ENCODE results near the gene ARSB.
"Not testable (repeated sequence)": the region's sequence is repeated elsewhere in the genome, so short reads cannot be mapped to it uniquely, and the experiment has no call there.

Gene ARSB

GRCh38 chr5:78993165-78993564 lies 8.1 kb upstream of the ARSB start:
- no peak for DNase-seq

DNA sequence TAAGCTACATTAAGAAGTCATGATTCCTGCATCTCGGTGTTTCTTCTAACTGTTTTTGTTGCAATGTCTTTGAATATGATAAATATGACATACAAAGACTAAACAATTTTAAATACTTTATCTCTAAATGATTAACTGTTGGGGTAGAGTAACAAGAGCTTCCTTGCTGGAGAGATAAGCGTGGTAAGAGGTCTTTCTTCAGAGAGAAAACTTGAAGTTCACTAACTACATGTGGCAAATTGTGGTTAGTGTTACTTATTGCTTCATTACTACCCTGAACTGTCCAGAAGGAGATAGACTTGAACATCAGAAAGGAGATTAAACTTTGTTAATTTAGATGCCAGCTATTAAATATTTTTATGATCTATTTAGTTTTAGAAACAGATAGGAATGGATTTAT lies 7.0 kb upstream of the ARSB start:
- DNase-seq: no peak

DNA sequence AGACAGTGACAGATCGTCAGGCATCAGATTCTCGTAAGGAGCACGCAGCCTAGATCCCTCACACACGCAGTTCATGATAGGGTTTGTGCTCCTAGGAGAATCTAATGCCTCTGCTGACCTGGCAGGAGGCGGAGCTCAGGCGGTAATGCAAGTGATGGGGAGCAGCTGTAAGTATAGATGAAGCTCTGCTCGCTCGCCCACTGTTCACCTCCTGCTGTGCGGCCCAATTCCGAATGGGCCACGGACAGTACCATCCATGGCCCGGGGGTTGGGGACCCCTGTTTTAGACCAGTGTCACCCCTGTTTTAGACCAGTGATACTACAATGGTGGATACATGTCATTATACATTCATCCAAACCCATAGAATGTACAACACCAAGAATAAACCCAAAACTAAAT lies 4.0 kb upstream of the ARSB start:
- no peak for DNase-seq

DNA sequence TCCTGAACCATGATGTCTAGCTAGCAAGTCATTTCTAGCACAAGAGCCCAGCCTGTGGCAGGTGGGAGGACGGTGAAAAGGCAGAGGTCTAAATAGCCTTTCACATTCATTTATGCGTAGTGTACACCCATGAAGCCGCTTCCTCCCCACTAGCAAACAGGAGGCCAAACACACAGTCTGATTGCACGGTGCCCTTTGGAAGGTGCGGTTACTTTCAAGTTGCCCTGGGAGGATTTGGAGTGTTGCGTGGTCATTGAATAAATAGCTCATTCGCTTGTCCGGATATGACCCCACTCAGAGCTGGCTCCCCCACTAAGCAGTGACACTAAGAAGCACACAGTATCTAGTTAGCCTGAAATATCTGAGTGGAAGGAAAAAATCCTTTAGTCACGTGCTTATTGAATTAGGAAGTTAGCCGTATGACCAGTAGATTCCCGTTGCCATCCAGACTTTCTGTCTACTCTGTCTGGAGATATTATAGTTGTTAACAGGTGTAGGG lies 664 bp upstream of the ARSB start:
- peak; percentile 45 for DNase-seq

DNA sequence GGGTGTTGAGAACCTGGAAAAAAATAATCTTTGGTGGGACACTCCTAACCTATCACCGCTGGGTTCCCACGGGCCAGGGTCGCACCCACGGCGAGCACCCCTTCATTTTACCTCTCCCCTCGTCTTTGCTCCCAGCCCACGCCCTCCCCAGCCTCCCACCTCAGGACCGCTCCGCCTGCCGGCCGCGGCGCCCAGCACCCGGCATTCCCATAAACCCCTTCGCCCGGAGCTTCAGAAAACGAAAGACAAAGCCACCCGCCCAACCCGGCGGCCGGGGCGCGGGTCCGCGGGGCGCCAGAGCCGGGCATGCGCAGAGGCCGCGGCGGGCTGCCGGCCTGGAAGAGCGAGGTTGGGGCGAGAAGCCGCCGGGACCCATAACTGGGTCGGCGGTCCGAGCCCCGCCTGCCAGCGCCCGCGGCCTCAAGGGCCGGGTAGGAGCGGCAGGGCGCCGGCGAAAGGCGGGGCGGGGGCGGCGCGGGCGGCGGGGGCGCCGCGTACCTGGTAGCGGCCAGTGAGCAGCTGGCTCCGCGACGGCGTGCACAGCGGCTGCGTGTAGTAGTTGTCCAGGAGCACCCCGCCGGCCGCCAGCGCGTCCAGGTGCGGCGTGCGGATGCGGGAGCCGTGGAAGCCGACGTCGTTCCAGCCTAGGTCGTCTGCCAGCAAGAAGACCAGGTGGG lies 533 bp downstream of the ARSB start:
- DNase-seq: peak; percentile 86

- DNase-seq: peak; percentile 2
Measured at GRCh38 chr5:78983601-78984438, 1.3 kb downstream of the ARSB start.

DNA sequence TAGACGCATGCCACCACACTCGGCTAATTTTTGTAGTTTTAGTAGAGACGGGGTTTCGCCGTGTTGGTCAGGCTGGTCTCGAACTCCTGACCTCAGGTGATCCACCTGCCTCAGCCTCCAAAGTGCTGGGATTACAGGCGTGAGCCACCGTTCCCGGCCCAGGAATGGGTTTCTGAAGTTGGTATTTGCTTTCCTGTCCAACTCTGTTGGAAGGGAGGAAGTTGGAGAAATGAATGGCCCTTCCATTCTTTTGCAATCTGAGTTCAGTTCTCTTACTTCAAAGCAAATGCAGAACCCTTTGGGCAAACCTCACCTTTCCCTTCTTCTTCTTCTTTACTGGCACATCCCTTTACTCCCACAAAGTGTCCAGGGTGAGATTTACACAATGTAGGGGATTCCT lies 1.9 kb downstream of the ARSB start:
- DNase-seq: not testable (repeated sequence)

GRCh38 chr5:78979909-78980308 lies 5.2 kb downstream of the ARSB start:
- no peak for DNase-seq

DNA sequence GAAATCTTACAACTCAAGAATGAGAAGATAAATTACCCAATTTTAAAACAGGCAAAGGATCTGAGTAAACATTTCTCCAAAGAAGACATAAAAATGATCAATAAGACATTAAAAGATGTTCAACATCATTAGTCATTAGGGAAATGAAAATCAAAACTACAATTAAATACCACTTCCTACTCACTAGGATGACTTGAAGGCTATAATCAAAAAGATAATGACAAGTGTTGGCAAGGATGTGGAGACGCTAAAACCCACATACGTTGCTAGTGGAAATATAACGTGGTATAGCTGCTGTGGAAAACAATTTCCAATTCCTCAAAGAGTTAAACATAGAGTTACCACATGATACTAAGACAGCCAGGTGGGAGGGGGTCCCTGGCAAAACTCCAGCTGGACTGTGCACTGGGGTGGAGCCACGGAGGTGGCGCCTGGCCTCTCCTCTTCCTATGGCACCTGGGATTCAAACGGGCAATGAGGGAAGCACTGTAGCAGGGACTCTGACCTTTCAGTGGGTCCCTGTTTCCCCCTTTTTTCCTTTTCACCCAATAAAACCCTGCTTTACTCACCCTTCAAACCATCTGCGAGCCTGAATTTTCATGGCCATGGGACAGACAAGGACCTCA lies 5.9 kb downstream of the ARSB start:
- DNase-seq: no peak

- no peak for DNase-seq
Measured at GRCh38 chr5:78975035-78975434, 10.1 kb downstream of the ARSB start.

DNA sequence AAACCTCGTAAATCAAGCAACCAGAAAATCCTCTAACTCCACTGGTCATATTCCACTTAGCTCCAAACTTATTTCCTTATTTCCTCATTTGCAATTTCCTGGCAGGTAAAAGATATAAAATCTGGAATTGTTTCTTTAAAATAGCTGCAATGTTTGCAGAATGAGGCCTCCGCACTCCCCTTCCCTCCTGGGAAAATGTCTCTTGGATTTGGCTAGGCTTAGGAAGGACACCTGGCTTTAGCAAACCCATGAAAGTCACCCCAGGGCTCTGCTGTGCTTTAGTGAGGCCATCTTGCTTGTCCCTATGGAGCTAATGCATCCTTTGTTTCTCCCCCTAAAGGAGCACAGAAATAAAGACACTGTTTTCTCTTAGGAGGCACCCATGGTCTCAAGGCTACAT lies 10.5 kb downstream of the ARSB start:
- no peak for DNase-seq

DNA sequence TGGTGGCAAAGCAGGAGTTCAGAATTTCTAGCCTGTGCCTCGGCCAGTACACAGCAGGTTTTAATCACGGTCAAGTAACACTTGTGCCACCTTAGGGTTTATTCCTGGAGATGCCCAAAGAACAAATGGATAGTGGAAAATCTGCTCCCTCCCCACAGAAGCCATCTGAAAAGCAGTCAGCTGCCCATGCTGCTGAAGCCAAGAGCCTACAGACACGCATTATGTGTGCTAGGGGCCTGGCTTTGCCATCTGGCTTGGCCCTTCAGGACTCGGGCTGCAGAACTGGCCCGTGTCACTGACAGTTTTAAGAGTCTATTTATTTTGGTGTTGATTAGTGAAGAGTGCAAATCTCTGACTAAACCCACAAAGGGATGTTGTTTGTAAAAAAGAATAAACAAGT lies 11.1 kb downstream of the ARSB start:
- no peak for DNase-seq

DNA sequence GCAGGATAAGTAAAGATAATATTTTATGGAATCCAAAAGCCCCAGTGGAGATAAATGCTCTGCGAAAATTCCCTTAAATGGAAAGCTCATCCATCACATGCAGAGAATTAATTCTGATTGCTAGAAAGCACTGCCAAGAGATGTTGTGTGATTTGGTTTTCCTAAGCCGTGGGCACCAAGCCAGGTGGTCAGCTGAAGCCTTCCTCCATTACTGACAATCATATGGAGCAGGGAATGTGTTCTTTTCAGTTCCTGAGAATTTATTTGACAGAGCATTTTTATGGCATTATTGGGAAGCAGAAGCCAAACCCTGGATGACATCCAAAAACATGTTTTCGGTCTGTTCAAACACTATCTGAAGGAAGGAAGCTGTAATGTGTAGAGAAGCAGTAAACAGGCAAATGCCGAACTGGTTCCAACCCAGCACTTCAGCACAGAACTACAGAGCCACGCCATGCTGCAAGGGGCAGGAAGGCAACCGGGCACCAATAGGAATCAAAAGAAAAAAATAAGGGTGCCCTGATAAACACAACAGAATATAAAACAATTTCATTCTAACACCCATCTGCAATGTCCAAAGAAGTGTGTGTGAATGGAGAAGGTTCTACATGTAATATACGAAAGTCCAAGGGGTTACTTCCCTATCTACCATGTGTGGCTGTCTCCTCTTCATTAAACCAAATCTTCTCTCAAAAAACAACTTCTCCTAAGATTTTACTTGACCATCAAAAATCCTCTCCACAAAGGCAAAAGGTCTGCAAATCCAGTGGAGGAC lies 12.3 kb downstream of the ARSB start:
- DNase-seq: no peak

DNA sequence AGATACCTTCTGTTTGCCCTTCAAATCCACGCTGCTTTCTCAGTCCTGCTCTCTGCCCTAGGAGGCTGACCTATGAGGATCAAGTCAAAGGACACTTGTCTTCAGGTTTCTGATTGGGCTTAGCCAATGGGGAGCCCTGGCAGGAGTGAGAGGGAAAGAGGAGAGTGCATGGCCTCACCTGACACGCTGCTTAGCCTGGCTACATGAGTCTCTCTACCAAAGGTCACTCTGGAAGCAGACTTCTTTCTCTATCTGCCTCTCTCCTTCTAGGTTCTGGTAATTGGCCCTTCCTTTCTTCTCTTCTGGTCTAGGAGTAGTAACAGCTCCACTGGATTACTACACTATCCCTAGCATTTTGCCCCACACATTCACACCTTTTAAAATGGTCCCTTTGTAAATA lies 13.1 kb downstream of the ARSB start:
- no peak for DNase-seq

- DNase-seq: no peak
Measured at GRCh38 chr5:78968781-78969180, 16.3 kb downstream of the ARSB start.

DNA sequence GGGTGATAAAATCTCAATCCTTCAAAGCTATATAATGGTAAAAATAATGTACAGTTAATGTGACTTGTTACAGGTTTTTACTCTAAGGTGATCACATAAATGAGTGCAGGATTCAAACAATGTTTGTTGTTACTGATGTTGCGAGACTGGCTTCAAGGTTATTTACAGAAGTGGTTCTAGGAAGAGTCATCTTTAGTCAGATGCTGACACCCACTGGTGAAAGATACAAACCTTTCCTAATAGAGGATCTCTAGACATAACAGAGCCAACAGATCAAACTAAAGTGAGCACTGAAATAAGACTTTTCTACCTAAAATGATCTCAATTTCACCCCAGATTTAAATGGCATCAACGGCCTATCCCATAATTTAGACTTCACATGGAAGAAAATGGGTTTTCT lies 20.2 kb downstream of the ARSB start:
- DNase-seq: peak; percentile 26

DNA sequence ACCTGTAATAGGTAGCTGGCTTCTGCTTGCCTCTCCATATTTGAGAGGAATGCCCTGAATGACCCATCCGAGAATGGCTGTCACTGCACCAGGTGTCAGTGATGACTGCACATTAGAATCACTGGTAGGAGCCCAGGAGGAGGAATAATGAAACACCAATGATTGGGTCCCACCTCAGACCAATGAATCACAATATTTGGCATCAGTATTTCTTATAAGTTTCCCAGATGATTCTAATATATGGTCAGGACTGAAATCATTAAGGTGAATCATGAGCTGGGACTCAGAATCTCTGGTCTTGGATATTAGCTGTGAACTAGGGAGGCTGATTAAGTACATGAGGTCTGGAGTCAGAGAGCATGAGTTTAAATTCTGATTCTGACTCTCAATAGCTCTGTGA lies 23.4 kb downstream of the ARSB start:
- no peak for DNase-seq

DNA sequence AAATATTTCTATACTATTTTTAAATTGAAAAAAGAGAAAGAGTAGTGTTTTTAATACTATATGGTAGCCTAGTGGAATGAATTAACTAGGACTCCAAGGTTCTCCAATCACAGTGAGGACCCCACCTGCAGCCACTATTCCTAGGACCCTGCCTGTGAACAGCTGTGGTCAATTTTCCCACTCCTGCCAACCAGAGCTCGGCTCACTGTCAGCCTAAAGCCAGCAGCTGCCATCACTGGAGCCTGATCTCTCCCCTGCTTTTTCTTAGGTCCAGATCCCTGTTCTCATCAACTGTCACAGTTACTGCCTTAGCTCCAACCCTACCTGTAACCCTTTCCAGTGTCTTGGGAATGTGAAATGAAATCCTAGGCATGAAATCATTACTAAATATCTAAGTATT lies 25.3 kb downstream of the ARSB start:
- DNase-seq: no peak

DNA sequence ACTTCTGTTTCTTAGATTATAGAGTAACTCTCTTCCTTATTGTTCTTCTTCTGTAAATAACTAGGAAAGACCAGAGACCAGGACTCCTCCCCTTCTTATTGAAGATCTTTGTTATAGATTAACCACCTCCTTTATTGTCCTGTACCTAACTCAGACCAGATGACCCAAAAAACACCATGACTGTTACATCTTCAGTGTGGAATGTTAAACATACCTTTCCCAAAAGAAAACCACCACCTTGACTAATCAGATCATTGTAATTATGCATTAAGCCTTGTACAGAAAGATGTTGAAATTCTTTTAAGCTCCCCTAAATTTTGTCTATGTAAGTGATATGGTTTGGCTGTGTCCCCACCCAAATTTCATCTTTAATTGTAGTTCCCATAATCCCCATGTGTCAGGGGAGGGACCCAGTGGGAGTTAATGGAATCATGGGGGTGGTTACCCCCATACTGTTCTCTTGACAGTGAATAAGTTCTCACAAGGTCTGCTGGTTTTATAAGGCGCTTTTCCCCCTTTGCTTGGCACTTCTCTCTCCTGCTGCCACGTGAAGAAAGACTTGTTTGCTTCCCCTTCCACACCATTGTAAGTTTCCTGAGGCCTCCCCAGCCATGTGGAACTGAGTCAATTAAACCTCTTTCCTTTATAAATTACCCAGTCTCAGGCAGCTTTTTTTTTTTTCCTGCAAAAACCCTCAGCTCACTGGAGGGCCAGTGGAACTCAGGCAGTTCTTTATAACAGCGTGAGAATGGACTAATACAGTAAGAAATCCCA lies 26.3 kb downstream of the ARSB start:
- DNase-seq: no peak

DNA sequence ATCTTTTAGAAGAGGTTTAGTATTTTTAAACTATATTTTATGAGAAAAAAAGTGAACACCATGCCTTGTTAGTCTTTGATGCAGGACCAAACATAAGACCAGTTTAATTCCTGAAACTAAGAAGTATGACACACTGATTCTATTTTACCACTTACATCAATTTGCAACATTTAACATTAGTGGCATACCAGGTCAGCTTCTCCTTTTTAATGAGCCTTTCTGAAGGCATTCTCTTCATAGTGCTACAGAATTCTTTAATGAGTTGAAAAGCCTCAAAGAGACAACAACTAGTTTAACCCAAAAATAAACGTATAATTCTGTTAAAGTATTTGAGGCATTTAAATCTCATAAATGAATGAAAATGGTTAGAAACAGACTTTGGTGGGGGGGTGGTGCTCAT lies 28.2 kb downstream of the ARSB start:
- DNase-seq: no peak

DNA sequence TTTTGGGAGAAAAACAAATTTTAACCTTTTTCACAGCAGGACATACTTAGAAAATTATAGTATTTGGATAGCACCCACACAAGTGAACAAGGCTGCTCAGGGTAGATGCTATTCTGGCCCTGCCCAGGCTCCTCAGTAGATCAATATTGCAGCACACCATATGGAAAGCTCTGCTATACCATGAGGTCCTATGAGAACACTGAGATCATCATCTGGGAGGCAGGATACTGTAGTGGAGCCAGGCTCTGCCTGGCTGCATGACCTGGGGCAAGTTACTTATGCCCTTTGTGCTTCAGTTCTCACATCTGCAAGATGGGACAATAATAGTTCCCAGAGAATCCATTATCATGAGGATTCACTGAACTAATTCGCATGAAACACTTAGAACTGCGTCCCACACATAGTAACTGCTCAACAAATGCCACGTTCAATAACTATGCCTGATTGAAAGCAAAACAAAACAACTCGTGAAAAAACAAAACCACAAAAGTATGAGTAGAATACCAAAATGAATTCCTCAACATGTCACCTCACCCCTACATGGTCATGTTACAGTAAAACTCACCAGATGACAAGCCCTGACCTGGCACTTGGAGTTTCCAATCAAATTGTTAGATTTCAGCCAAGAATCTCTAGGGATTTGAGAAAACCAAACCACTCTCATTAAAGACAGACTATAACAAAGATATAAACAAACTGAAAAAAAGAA lies 31.9 kb downstream of the ARSB start:
- no peak for DNase-seq

GRCh38 chr5:78930721-78931120 lies 54.4 kb downstream of the ARSB start:
- DNase-seq: no peak

All from CD4-positive, alpha-beta T cell treated with Interleukin-21 for 1 hour (primary cell).